NCI-H82 treated with DMSO at 0.1 percent for 48 hours (cell line): ENCODE data around the gene AATF.

Source experiments
- DNase-seq: peaks from one replicate; lab custom pipeline; 2025; ENCODE audit not compliant: unreplicated experiment; lab: John Stamatoyannopoulos, UW

The AATF gene

DNA sequence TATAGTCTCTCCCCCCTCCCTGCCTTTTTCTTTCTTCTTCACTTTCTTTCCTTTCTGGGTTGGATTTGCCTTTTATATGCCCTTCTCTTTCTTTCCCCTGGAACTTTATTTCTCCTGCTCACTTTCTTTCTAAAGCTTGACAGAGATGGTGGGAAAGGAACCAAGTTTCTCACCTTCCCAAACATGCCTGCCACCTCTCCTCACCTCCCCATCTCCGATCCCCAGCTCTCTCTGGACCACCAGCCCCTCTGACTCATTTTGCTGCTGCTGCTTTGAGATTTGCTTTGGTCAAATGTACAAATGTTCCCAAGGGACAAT lies 18.2 kb upstream of the AATF start:
- DNase-seq = no peak

DNA sequence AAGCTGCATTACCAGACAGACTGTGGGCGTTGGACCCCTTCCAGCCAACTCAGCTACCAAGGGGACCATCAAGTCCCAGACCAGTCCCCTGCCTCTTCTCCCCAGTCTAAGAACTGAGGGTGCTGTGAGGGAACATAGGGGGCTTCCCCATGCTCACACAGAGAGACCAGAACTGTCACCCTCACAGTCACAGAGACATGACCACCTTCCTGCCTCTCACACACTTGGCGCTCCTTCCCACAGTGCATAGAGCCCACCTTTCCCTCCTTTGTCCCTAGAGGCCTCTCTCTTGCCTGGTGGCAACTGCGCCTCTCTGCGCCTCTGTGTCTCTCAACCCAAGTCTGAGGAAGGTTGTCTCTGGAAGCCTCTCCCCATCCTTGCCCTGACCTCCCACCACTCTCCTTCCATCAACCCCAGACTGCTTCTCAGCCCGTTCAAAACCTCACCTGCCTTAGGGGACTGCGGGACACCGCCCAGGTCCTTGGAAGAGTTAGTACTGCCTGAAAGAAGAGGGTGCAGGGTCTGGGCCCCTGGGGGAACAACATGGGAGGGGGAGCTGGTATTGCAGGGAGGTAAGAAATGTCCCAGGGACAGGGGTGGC lies 17.6 kb upstream of the AATF start:
- no peak for DNase-seq

DNA sequence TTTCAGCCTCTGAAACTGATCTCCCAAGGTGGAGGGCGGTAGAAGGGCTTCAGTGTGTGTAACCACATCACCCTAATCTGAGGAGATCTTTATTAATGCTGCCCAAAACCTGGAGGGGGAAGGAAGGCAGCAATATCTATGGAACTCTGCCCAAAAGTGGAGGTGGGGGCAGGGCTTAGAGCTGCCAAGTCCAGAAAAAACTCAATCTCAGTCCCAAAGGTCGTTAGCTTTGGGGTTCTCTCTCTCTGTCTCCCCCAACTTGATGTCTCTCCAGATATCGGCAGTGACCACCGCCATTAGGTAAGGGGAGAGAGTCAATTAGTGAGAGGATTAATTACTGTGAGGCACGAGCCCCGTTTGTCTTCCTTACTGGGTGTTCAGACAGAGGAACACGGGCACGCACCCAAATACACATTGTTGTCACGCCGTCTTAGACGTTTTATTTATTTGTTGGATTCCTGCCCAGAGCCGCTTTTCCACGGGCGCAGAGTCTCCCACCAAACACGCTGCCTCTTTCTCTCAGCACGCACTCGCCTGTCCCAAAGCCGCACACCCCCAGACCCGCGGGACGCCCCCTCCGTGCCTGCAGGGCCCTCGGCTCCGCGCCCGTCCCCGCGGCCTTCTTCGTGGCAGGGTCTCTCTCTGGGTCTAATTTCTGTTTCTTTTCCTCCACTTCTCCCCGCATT lies 16.9 kb upstream of the AATF start:
- DNase-seq = no peak

DNA sequence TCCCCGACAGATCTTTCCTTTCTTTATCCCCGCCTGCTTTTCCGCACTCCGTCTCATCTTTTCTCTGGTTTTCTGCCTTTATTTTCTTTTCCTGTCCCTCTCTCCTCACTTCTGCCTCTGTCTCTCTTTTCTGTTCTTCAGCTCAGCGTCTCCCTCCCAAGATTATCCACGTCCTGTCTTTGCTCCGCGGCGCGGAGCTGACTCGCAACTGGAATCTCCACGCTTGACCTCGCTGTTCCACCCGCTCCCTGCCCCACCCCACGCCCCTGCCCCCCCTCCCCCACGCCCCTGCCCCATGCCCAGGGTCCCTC lies 16.4 kb upstream of the AATF start:
- DNase-seq = no peak

DNA sequence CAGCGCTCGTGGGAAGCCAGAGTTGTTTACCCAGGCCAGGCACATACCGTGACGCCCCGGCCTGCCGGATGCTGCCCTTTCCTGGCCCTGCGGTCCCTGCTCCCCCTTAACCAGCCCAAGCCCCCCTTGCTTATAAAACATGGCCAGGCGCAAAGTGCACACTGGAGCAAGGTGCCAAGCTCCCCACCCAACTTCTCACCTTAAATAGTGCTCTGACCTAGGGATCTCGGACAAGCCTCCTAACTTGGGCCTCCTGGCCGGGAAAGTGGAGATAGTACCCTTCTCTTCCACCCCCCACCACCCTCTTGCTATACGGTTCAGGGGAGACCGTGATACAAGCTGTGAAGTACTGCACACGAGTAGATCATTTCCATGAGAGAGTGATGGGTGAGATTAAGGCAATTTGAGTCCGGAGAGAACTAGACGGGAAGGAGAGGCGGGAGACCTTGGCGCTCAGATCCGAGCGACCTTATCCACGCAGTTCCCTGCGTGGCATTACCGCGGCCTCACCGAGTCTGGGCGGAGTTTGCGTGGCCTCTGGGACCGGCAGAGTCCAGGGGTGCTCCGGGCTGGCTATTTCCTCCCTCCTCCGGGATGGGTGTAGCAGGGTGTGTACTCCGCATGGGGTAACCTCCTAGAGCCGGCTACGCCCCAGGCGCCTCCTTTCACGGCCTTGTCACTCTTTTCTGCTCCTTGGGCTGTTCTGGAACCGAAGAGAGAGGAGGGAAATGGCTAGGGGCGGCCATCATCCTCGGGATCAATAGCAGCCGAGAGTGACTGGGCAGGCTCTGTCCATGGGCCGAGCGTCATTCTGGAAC lies 15.9 kb upstream of the AATF start:
- DNase-seq = no peak

DNA sequence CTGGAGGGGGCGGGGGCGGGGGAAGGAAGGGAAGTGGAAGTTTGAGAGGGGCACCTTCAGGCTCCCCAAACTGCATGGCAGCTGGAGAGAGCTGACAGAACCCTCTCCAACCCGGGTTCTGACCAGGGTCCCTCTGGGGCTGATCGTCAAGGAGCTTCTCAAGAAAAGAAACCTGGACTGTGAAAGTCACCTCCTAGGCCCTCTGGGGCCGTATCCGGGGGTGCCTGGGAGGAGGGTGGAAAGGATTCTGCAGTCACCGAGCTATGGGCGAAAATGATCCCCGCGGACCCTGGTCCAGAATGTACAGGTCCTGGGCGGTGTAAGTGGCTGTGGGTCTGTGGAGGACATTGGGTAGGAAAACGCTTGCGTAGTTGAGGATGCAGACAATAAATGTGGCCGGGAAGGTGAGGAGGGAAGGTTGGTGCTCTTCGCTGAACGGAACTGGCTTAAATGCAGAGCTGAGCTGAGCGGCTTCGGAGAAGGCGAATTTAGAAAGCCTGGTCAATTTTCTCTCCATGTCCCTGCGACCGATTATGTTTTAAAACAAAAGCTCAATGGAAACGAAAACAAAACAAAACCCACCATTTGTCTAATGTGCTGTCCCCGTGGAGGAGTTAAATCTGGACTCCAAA lies 15.1 kb upstream of the AATF start:
- DNase-seq = no peak

DNA sequence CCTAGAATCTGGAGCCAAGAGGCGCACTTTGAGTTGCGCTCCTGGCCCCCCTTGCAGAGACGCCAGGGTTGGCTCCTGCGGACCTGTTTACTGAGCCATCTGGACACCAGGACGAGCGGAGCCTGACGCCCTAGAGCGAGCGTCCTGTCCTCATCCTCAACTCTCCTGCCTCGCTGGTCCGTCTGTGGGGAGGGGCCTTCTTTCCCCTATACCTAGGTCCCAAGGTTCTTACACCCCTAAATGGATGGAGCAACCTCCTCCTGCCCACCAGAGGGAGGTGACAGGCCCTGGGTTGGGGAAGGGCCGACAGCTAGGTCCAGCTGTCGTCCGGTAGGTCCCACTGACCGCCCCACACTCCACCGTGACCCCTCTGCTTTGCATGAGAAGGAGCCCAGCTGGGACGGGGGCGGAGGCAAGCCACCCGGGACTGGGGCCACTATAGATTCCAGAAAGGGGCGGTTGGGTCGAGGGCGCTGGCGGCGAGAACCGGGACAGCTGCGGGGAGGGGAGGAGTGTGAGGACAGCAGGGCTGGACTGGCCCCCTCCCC lies 14.5 kb upstream of the AATF start:
- DNase-seq = peak; percentile 32

DNA sequence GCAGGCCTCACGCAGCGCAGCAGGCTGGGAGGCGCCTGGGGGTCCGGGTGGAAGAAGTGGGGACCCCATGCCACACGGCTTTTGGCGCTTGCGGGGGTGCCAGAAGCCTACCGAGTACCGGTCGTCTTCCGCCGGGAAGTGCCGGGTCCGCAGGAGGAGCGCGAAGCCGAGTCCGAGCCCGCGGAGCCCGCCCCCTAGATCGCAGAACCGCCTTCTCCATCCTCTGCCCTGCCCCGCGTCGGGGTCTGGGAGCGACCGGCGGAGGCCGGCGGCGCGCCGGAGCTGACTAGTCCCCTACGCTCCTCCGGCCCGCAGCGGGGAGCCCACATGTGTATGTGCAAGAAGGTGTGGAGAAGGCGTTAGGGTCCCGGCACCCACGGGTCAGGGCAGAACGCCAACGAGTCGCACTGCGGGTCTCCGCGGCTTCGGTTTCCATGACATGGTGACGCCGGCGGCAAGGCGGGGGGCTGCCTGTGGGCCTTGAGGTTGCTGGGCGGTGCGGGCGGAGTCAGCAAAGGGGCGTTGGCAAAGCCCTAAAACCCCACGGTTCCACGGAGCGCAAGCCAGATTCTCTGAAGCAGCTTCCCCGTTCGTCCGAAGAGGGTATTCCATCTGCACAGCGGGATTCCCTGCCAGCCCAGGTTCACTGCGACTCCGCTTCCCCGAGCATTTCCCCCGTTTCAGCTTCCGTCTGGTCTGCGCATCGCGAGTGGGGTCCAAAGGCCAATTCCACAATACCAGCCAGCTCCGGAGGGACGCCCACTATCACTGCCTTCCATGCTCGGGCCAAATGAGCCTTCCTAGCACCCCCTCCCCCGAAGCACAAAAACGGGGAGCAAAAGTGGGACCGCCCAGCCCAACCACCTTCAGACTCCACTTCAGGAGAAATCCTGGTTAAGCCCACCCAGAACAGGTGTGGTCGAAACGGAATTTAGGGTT lies 13.8 kb upstream of the AATF start:
- no peak for DNase-seq

DNA sequence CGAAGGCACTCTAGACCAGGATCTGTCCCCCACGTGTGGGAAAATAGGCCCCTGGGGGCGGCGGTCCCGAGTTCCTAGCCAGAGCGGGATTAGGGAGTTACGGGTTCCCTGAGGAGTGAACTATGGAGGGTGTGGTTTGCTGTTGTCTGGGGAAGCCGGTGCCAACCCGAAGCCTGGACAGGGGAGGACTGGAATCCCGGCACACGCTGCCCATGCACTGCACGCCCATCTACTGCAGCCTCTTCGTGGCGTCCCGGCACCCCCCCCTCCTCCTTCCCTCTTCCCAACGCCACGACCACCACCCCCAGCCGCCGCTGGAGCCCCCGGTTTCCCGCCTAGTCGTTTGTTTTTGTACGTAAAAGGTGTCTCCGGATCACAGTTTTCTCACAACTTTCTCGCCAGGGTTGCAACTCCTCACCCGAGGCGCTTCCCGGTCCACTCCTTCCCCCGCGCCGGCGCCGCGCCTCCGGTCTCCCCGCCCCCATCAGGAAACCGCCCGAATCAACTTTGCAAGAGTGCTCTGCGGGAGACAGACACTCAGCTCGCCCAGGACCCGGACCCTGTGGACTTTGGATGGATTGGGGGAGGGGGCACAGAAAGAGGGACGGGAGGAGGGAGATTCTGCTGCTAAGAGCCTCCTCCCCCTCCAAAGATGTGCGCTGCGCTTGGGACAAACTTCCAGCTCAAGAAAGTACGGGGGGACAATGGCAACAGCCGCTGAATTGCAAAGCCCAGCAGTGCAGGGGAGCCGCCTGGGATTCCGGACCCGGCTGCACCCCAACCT lies 12.9 kb upstream of the AATF start:
- no peak for DNase-seq

DNA sequence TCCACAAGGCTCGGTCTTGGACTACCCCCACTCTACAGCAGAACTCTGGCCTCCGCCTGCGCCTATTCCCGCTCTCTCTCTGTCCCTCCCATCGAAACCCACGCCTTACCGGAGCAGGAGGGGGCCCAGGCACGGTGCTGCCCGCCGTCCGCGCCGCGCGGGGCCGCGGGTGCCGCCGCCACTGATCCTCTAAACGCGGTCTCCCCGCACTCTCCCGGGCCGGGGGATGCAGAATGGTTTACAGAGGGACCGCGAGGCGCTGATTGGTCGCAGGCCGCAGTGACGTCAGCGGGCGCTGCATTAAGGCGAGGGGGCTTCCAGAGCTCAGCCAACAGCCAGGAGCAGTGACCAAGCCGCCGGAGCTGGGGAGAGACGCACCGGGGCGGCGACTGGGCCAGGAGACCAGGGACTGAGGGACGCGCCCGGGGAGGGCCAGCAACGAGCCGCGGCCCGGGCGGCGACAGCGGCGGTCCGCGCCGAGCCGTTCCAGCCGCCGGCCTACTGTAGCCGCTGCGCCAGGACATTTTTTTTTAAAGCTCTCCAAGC lies 12.2 kb upstream of the AATF start:
- no peak for DNase-seq

DNA sequence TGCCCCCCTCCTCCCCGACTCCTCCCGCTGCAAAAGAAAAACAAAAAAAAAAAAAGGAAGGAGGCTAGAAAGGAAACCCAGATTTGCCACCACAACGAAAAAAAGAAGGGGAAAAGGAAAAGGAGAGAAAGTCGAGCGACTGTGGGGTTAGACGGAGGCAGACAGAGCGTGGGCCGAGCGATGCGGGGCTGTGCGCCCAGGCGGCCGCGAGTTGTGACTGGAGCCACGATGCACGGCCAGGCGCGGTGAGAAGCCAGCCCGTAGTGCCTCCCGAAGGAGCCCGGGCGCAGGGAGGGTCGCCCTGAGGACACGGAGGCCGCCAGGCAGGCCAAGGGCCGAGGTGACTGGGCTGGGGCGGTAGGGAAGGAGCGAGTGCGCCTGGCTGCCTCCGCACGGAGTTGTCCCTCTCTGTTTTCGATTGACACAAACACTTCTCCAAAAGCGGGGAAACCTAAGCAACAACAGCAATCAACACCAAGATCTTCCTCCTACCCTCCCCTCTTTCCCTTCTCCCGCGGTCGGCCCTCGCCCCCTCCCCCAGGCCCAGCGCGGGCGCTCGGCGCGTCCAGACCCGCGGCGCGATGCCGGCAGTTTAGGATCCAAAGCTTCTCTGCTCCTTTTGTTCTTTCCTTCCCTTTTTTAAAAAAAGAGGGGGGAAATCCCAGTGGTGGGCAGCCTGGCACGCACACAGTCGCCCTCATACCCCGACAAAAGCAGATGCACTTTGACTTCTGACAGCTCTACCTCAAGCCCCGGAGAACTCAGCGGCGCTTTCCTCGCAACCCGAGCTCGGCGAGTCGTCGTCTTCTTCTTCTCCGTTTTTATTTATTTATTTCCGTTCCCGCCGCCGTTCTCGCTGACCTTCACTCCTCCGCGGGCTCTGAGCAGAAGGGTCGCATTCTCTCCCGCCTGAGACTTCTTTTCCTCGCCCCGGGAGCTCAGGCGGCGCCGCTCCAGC lies 11.5 kb upstream of the AATF start, which contains the start of gene LHX1:
LHX1 (plus strand) TSS at position 475 of the 958 bp plus-strand sequence. CDS start 723 bp downstream, outside the sequence.
- DNase-seq = no peak

DNA sequence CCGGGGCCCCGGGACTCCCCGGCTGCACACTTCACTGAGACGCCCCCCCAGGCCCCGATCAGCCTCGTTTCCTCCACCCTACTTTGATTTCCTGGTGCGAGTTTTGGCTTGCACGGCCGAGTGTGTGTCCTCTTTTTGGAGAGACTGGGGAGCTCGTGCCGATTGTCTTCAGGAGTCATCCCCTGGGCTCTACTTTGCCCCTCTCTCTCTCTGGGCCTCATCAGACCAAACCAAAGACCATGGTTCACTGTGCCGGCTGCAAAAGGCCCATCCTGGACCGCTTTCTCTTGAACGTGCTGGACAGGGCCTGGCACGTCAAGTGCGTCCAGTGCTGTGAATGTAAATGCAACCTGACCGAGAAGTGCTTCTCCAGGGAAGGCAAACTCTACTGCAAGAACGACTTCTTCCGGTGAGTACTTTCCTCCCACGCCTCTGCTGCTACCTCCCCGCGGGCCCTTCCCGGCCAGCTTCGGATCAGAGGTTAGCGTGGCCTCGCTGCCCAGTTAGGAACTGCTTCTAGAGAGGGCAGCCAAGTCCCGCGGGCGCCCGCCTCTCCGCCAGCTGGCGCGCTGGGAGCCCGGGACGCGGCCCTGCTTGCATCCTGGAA lies 10.7 kb upstream of the AATF start:
- DNase-seq = no peak

DNA sequence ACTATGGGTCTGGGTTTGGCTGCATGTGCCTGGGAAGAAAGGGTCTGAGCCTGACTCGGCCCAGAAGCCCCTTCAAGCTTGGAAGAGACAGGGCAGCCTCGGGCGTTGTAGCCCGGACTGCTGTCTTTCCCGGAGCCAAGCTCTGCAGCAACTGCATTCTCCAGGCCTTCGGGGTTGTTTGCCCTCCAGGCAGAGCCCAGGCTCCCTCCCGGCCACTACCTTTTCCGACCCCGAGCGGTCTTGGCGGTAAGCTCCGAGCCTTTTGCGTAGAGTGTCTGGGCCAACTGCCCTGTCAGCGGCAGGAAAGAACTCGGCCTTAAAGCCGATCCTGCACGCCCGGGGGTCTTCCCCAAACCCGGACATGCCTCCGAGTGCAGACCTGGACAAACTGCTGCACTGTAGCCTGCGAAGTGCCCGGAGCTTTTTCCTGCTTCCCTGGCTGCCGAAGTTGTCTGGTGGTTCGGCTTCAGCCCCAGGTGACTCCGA lies 10.1 kb upstream of the AATF start:
- DNase-seq = no peak

DNA sequence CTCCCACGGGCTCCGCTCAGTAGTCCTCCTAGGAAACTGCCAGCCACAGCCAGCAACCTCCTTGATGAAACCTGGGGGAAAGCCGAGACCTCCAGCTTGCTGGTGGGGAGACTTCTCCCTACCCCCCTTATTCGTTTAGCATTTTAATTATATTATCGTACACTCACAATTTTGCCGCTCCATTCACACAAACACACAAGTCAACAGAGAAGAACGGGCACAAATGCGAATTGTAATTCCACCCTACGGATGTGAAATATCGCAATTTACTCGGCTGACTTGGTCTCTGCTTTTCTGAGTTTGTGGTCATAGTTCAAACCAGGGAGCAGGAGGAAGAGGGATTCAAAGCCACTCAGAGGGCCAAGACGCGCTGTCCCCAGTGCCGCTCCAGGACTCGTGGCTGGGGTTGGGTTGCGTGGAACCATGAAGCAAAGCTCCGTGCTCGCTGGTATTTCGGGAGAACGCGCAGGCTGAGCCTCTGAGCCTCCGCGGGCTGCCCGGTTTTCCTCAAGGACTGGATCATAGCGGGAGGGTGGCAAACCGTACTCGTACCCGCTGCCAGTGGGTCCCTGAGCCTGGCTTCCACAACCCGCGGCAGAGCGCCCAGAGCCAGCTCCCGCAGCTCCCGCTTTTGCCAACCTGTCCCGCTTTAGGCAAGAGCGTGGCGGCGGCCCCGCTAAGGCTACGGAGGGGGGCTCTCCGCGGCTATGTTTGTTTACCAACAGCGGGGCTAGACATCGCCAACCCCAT lies 9.5 kb upstream of the AATF start:
- no peak for DNase-seq

DNA sequence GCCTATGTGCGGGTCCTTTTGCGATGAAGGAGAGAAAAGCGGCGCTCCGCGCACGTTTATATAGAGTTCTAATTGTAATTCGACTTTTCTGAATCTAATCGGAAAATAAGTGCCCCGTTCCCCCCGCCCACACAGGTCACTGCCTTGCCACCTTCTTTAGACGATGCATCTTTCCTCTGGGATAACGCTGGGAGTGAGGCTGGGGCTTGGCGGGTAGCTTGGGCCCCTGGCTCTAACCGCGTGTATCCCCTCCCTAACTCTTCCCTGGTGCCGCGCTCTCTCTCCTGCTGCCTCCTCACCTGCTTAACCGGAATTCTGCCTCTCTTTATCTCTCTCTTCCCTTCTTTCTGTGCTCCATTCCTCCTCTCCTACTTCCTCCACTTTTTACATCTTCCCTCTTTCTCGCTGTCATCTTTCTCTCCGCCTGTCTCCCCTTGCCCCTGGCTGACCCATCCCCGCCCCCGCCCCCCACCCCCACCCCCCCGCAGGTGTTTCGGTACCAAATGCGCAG lies 8.9 kb upstream of the AATF start:
- no peak for DNase-seq

DNA sequence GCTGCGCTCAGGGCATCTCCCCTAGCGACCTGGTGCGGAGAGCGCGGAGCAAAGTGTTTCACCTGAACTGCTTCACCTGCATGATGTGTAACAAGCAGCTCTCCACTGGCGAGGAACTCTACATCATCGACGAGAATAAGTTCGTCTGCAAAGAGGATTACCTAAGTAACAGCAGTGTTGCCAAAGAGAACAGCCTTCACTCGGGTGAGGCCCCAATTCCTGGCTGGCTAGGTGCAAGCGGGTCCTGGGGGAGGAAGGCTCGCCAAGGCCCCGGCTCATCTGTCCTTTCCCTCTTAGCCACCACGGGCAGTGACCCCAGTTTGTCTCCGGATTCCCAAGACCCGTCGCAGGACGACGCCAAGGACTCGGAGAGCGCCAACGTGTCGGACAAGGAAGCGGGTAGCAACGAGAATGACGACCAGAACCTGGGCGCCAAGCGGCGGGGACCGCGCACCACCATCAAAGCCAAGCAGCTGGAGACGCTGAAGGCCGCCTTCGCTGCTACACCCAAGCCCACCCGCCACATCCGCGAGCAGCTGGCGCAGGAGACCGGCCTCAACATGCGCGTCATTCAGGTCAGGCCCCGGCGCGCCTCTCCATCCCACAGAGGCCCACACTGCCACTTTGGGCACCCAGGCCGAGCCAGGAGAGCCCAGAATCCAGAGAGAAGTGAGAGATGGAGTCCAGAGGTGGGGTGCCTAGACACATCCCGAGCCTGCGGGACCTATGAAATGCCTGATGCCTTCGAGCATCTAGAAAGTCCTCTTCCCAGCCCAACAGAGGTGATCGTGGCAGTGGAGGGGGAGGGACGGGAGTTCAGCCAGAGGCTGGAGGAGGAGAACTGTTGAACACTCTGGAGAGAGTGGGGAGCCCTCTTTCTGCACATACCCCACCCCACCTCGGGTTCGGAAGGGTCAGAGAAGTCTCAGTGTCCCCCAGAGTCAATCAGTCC lies 8.2 kb upstream of the AATF start:
- no peak for DNase-seq
